ENCODE measurements around the gene ARL13B.

DNA sequence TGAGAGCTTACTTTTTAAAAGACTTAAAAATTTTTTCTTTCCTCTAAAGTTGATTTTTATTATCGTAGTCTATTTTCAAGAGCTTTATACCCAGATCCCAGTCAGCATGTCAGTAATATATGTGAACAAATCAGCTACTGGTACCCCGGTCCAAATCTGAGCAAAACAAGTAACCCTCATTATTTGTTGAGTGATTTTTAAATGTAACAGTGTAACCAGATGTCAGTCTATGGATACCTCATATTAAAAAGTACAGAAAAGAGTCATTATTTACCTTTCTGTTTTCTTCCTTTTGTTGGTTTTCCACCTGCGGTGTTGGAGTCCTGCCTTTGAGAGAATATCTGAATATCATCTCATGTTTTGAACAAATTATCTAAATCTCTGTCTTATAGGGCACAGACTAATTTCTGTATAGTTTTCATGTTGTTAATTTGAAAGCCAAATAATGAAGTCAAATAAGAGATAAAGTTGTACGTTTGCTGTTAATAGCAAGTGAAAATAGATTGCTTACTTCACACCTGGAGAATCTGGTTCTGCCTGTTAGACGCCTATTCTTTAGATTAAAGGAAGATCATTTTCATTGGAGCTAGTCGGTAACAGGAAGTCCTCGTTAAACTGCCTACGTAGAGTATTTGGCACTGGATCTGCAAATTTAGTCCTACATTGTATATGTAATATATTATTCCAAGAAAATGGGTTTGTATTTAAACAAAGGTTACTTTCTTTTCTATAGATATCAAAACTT is 48.3 kb downstream of the ARL13B start, which contains the start of gene STX19:
- TF ChIP-seq POLR2A (IDR thresholded peaks at IDR 0.05) = no peak
- no peak for TF ChIP-seq CTCF (IDR thresholded peaks at IDR 0.05)
- no peak for TF ChIP-seq POLR2AphosphoS5 (IDR thresholded peaks at IDR 0.05)
